ENCODE data around the gene FGFBP2.
A peak's percentile ranks its signal among the peaks of the same experiment; 100 is the strongest.

FGFBP2 gene

DNA sequence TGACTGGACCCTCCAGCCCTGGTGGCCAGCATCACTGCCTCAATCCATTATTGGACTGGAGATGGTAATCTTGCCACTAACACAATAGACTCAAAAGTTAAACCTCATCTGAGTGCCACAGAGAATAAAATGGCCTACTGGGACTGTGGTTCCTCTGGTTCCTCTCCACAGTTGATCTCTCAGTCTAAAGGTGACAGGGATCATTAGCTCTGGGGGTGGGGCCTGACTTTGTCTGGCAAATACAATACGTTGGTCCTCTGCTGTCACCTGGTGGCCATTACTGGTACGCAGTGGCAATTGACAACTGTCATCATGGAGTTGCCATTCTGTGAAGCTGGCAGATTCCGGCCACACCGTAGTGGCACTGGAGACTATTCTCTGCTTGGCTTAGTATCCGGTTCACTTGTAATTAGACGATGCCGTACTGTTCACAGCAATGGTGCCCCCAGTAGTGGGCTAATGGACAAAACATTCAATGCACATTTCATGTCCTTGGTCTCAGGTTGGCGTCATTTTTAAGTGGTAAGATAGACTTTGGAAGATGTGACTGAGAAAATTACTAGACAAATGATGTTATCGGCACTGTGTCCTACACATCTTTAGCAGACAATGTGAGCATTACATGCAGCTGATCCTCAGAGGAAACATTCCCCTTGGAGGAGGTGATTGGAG is 6.7 kb downstream of the FGFBP2 start:
- DNase-seq (ENCODE audit: low read depth): peak; percentile 48
- no peak overlapping the region for H3K4me3 ChIP-seq (ENCODE audit: low read length)
- TF ChIP-seq, protein P1, sequence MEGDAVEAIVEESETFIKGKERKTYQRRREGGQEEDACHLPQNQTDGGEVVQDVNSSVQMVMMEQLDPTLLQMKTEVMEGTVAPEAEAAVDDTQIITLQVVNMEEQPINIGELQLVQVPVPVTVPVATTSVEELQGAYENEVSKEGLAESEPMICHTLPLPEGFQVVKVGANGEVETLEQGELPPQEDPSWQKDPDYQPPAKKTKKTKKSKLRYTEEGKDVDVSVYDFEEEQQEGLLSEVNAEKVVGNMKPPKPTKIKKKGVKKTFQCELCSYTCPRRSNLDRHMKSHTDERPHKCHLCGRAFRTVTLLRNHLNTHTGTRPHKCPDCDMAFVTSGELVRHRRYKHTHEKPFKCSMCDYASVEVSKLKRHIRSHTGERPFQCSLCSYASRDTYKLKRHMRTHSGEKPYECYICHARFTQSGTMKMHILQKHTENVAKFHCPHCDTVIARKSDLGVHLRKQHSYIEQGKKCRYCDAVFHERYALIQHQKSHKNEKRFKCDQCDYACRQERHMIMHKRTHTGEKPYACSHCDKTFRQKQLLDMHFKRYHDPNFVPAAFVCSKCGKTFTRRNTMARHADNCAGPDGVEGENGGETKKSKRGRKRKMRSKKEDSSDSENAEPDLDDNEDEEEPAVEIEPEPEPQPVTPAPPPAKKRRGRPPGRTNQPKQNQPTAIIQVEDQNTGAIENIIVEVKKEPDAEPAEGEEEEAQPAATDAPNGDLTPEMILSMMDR (conservative IDR thresholded peaks at IDR 0.05; ENCODE audit: low read length): peak; percentile 99

DNA sequence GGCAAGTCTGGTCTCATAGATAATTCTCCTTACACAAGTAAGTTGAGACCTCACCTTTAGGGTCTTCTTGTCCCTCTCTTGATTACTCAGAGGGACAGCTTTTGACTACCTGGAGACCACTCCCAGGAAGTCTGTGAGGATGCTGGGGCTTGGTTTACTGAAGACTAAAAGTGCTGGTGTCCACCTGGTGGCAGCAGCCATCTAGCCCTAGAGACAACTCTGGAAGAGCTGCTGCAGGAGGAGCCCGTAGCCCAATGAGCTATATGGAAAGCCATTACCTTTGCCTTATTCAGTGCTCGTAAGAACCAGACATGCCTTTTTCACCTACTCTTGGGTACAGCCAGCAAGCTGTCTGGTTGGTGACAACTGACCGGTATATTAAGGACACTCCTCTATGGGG is 7.3 kb downstream of the FGFBP2 start:
- DNase-seq (ENCODE audit: low read depth): no peak
- TF ChIP-seq, protein P1 (conservative IDR thresholded peaks at IDR 0.05; ENCODE audit: low read length): peak; percentile 37
- H3K4me3 ChIP-seq (ENCODE audit: low read length): no peak overlapping the region

DNA sequence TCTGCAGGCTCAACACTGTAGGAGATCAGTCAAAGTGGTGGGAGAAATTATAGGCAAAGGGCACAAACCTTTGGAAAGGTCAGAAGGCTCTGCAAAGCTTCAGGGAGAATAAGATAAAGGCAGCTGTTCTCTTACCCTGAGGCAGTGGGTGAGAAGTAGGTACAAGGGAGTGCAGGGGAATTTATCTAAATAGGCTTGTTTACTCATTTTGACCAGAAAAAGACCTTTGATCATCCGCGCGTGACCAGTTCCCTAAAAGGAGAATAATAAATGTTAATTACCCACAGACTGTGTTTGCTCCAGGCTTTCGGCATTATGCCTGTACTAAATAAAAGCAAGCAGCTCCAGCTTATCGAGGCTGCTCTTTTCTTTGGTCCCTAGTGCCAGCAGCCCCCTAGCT is 9.3 kb downstream of the FGFBP2 start:
- DNase-seq (ENCODE audit: low read depth): no peak
- no peak overlapping the region for H3K4me3 ChIP-seq (ENCODE audit: low read length)
- TF ChIP-seq, protein P1 (conservative IDR thresholded peaks at IDR 0.05; ENCODE audit: low read length): no peak

DNA sequence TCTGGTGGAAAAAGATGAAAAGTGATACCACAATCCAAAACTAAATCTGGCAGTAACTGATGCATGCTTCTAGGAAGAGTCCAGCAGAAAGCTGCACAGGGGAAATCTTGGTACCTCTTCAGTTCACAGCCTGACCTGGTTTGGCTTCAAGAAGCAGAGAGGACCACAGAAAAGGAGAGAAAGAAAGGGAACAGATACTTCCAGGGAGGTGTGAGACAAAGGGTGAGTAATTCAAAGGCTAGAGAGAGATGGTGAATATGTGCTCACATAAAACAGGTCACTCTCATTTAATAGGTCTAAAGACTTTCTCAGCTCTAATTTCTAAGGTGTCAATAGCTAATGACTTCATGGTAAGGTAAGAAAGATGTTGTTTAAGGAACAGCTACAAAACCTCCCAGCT is 11.2 kb downstream of the FGFBP2 start:
- no peak overlapping the region for H3K4me3 ChIP-seq (ENCODE audit: low read length)
- DNase-seq (ENCODE audit: low read depth): no peak
- TF ChIP-seq, protein P1 (conservative IDR thresholded peaks at IDR 0.05; ENCODE audit: low read length): no peak

DNA sequence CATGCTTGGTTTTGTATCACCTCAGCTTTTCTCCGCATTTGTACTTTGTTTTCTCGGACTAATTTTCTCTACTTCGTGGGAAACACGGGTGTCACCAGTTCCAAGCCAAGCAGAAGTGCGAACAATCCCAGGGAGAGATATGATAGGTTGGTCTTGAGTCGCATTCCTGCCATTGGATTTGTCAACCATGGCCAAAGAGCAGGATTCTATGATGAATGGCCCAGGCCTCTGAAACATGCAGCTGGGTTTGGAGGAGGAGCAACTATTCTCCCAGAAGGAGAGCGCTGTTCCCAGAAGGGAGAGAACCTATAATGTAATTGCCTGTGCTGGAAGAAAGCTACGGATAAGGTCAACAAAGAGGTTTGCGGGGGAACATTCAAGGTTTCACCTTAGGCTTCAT is 14.1 kb downstream of the FGFBP2 start:
- H3K4me3 ChIP-seq (ENCODE audit: low read length): no peak overlapping the region
- TF ChIP-seq, protein P1 (conservative IDR thresholded peaks at IDR 0.05; ENCODE audit: low read length): no peak
- DNase-seq (ENCODE audit: low read depth): no peak

DNA sequence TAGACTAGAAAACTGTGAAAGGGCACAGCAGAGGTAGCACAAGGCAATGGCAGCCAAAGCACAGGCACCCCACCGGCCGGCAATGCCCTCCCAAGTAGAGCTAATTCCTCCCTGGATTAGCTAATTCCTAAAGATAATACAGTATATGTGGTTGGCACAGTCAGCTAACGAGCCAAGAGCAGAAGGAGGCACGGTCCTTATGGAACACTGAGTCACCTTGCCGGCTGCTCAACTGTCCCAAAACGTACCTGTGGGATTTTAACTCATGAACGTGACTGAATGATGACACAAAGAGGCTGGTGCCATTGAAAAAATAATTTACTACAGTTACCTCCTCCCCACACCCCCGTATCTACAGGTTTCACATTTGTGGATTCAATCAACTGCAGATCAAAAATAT is 15.3 kb downstream of the FGFBP2 start:
- no peak overlapping the region for H3K4me3 ChIP-seq (ENCODE audit: low read length)
- TF ChIP-seq, protein P1 (conservative IDR thresholded peaks at IDR 0.05; ENCODE audit: low read length): no peak
- no peak for DNase-seq (ENCODE audit: low read depth)

DNA sequence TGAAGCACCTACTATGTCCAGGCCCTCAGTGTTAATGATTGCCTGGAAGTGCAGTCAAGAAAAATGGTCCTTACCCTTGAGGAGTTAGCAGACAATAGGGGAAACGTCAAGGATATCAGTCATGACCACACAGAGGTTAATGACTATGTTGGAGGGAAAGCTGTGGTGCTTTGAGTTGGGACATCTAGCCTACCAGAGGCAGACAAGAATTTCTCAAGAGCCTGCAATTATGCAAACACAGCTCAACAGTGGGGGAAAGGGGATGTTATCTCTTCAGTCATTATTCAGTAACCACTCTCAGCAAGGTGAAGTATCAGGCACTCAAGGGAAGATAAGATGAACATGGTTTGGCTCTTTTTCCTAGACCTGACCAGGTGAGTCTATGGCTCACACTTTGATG is 17.5 kb downstream of the FGFBP2 start:
- TF ChIP-seq, protein P1 (conservative IDR thresholded peaks at IDR 0.05; ENCODE audit: low read length): no peak
- DNase-seq (ENCODE audit: low read depth): no peak
- H3K4me3 ChIP-seq (ENCODE audit: low read length): no peak overlapping the region
